ENCODE measurements around the gene MAP2K7.

Gene MAP2K7

DNA sequence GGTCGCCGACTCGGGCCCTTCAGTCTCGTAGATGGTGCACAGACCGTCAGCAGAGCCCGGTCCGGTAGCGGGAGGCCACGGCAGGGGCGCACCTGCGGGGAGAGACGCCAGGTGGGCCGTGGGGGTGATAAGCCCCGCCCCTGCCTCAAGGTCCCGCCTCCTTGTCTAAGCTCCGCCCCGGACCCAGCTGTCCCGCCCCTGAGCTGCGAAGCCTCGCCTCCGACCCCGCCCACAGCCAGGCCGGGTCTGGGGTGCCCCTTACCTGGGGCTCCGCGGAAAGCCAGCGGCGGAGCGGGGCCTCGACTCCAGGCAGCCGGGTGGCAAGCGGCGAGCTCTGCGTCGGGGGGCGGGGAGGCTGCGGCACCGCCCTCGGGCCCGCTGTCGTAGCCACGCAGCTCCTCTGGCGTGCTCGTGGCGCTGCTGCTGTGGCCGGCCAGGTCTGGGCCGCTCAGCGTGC lies 34.2 kb upstream of the MAP2K7 start:
- TF ChIP-seq, protein P1, sequence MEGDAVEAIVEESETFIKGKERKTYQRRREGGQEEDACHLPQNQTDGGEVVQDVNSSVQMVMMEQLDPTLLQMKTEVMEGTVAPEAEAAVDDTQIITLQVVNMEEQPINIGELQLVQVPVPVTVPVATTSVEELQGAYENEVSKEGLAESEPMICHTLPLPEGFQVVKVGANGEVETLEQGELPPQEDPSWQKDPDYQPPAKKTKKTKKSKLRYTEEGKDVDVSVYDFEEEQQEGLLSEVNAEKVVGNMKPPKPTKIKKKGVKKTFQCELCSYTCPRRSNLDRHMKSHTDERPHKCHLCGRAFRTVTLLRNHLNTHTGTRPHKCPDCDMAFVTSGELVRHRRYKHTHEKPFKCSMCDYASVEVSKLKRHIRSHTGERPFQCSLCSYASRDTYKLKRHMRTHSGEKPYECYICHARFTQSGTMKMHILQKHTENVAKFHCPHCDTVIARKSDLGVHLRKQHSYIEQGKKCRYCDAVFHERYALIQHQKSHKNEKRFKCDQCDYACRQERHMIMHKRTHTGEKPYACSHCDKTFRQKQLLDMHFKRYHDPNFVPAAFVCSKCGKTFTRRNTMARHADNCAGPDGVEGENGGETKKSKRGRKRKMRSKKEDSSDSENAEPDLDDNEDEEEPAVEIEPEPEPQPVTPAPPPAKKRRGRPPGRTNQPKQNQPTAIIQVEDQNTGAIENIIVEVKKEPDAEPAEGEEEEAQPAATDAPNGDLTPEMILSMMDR (IDR thresholded peaks at IDR 0.05; ENCODE audit: extremely low read depth, missing control alignments) = no peak
- DNase-seq (ENCODE audit: low spot score) = peak; percentile 90

DNA sequence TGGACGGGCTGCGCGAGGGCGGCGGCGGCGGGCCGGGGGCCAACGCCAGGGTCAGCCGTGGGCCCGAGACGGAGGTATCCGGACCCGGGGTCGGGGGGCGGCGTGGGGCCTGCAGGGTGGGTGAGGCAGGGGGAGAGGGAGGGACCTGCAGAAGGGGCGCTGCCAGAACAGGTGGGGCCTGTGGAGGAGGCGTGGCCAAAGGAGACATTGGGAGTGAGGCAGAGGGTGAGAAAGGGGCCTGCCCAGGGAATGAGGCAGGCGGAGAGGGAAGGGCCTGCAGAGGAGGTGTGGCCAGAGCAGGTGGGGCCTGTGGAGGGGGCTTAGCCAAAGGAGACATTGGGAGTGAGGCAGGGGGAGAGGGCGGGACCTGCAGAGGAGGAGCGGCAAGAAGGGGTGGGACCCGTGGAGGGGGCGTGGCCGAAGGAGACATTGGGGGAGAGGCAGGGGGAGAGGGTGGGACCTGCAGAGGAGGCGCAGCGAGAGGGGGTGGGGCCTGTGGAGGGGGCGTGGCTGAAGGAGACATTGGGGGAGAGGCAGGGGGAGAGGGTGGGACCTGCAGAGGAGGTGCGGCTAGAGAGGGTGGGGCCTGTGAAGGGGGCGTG lies 33.7 kb upstream of the MAP2K7 start:
- TF ChIP-seq, protein P1 (IDR thresholded peaks at IDR 0.05; ENCODE audit: extremely low read depth, missing control alignments) = no peak
- no peak for DNase-seq (ENCODE audit: low spot score)

DNA sequence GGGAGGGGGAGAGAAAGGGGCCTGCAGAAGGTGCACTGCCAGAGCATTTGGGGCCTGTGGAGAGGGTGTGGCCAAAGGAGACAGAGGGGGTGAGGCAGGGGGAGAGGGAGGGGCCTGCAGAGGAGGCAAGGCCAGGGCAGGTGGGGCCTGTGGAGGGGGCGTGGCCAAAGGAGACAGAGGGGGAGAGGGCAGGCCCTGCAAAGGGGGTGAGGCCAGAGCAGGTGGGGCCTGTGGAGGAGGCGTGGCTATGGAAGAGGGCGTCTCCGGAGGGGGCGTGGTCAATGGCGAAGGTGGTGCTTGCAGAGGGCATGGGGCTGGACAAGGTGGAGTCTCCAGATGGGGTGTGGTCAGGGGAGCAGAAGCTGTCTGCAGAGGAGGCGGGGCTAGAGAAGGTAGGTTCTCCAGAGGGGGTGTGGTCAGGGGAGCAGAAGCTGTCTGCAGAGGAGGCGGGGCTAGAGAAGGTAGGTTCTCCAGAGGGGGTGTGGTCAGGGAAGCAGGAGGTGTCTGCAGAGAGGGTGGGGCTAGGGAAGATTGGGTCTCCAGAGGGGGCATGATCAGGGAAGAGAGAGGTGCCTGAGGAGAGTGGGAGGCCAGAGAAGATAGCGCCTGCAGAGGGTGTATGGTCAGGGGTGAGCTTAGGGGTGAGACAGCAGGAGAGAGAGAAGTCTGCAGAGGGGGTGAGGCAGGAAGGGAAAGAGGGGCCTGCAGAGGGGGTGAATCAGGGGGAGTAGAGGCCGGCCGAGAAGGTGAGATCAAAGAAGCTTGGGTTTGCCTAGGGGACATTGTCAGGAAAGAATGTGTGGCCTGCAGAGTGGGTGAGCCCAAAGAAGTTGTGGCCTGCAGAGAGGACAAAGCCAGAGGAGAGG lies 32.9 kb upstream of the MAP2K7 start:
- TF ChIP-seq, protein P1 (IDR thresholded peaks at IDR 0.05; ENCODE audit: extremely low read depth, missing control alignments) = no peak
- peak; percentile 68 for DNase-seq (ENCODE audit: low spot score)

DNA sequence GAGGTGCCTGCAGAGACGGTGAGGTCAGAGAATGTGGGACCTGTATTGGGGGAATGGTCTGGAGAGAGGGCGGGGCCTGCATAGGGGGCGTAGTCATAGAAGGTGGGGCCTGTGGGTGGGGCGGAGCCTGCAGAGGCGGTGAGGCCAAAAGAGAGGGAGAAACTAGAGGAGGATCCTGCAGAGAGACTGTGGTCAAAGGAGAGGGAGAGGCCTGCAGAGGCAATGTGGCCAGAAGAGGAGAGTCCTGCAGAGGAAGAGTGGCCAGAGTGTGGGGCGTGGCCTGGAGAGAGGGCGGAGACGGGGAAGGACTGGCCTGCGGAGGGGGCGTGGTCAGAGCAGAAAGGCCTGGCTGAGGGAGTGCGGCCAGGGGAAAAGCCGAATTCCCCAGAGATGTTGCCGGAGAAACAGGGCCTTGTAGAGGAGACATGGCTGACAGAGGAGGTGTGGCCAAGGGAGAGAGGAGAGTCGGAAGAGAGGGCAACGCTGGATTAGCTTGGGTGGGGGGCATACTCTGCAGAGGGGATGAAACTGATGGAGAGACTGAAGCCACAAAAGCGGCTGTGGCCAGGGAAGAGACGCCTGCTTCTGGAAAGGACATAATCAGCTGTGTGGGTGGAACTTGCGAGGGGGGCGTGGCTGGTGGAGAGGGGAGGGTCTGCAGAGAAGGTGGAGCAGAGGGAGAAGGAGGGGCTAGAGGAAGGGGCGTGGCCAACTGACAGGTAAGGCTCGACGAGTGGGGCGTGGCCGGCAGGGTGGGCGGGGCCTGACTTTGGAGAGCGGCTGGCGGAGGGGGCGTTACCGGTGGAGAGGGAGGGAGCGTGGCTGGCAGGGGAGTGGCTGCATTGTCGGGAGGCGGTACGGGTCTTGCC lies 32.0 kb upstream of the MAP2K7 start:
- TF ChIP-seq, protein P1 (IDR thresholded peaks at IDR 0.05; ENCODE audit: extremely low read depth, missing control alignments) = no peak
- DNase-seq (ENCODE audit: low spot score) = peak; percentile 86

DNA sequence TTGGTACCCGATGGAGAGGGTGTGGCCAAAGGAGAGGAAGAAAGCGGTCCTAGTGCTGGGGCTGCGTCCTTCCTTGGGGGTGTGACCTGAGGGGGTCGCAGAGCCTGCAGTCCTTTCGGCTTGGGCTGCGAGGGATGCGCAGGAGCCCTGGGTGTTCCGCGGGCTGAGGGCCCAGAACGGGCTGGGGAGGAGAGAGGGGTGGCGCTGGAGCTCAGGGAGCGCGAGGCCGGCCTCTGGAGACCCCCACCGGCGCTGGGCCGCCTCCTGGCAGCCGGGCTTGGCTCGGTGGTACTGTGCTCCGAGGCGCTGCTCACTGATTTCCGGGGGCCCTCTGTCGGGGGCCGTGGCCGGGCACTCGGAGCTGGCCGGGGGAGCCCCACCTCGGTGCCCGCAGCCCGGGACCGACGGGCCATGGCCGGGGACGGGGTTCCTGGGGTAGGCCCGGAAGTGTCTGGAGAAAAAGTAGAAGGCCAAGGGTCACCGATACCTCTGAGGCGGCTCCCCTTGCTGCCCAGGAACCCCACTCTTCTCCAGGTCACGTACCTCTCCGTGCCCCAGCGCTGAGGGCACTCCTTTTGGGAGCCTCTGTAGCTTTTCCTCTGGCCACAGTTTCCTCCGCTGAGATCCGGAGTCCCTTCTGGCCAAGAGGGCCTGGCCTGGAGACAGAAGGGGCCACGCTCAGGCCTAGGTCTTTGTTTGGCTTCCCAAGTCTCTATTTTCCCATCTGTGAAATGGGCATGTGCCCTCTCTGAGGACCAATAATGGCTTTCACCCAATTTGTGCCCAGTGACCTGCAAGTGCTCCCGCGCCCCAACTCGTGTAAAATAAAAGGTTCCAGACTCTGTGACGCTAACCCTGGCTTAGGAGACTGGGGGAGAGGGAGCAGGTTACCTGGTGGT lies 31.1 kb upstream of the MAP2K7 start:
- DNase-seq (ENCODE audit: low spot score) = no peak
- TF ChIP-seq, protein P1 (IDR thresholded peaks at IDR 0.05; ENCODE audit: extremely low read depth, missing control alignments) = no peak

DNA sequence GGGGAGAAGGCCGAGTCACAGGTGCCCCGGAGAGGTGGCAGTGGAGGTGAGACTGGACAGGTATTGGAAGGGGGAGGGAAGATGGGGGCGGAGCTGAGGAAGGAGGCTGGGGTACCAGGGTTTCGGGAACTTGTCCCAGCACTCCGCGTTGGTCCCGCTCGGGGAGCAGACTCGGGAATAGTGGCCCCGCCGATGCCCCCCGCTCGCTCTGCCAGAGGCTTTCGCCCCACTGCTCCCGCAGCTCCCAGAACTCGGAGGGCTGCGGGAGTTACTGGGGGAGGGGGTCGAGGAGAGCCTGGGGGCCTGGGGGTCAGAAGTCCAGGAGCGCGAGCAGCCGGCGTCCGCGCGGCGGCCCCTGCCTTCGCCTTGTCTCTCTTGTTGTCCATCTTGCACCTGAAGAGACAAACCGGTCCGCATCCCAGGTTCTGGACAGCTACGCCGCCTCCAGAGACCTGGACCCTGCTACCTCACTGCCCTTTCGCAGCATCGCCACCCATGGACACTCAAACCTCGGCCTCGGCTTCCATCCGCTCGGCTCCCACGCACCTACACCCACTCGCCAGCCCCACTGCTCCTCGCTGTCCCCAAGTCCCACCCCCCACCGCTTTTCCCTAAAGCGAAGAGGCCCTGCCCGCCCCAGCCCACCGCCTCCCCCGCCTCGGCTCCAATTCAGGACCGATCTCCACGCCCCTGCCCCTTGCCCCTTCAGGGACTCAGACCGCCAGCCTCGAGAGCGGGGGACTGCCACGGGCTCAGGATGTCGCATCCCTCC lies 30.2 kb upstream of the MAP2K7 start:
- DNase-seq (ENCODE audit: low spot score) = no peak
- TF ChIP-seq, protein P1 (IDR thresholded peaks at IDR 0.05; ENCODE audit: extremely low read depth, missing control alignments) = no peak

Data from GM20000 (cell line).